ENCODE results near the gene BCAS1. TPM values are rescaled to one million over a fixed set of nuclear protein-coding genes. Genes with fewer than 3 reads are reported as not detected.

The BCAS1 gene
- total RNA-seq, 1 donor: not detected

GRCh38 chr20:53980031-53980465 is 90.3 kb downstream of the BCAS1 start:
- Histone ChIP-seq H3K27ac (ENCODE audit: low read depth, low read length) (no peak overlapping the region), H3K4me3 (ENCODE audit: insufficient read depth, low read length) (no peak overlapping the region), H3K9me3 (ENCODE audit: low read depth, low read length) (no peaks in the 10 kb centered on the region), H3K4me1 (ENCODE audit: insufficient read depth, low read length) (peaks cover 11% of the 10 kb centered on the region), H3K27me3 (ENCODE audit: insufficient read depth, low read length) (no peaks in the 10 kb centered on the region), H4K20me1 (ENCODE audit: insufficient read depth, low read length) (no peaks in the 10 kb centered on the region), H3K79me2 (ENCODE audit: insufficient read depth, low read length) (no peaks in the 10 kb centered on the region), H3K4me2 (ENCODE audit: insufficient read depth, low read length) (no peak overlapping the region), H2AFZ (ENCODE audit: low read length) (no peak overlapping the region), H3K36me3 (ENCODE audit: insufficient read depth, low read length) (no peaks in the 10 kb centered on the region)
- TF ChIP-seq, protein P1, sequence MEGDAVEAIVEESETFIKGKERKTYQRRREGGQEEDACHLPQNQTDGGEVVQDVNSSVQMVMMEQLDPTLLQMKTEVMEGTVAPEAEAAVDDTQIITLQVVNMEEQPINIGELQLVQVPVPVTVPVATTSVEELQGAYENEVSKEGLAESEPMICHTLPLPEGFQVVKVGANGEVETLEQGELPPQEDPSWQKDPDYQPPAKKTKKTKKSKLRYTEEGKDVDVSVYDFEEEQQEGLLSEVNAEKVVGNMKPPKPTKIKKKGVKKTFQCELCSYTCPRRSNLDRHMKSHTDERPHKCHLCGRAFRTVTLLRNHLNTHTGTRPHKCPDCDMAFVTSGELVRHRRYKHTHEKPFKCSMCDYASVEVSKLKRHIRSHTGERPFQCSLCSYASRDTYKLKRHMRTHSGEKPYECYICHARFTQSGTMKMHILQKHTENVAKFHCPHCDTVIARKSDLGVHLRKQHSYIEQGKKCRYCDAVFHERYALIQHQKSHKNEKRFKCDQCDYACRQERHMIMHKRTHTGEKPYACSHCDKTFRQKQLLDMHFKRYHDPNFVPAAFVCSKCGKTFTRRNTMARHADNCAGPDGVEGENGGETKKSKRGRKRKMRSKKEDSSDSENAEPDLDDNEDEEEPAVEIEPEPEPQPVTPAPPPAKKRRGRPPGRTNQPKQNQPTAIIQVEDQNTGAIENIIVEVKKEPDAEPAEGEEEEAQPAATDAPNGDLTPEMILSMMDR (IDR thresholded peaks at IDR 0.05; ENCODE audit: extremely low read depth, low read depth, low read length): no peak
- peak; percentile 22 for DNase-seq (ENCODE audit: insufficient read length, low spot score, missing footprints)

- Histone ChIP-seq H3K9me3 (ENCODE audit: low read depth, low read length) (no peaks in the 10 kb centered on the region), H3K27ac (ENCODE audit: low read depth, low read length) (no peak overlapping the region), H4K20me1 (ENCODE audit: insufficient read depth, low read length) (no peaks in the 10 kb centered on the region), H3K27me3 (ENCODE audit: insufficient read depth, low read length) (no peaks in the 10 kb centered on the region), H3K4me2 (ENCODE audit: insufficient read depth, low read length) (no peak overlapping the region), H2AFZ (ENCODE audit: low read length) (no peak overlapping the region), H3K4me1 (ENCODE audit: insufficient read depth, low read length) (no peaks in the 10 kb centered on the region), H3K36me3 (ENCODE audit: insufficient read depth, low read length) (no peaks in the 10 kb centered on the region), H3K79me2 (ENCODE audit: insufficient read depth, low read length) (no peaks in the 10 kb centered on the region), H3K4me3 (ENCODE audit: insufficient read depth, low read length) (no peak overlapping the region)
- TF ChIP-seq, protein P1 (IDR thresholded peaks at IDR 0.05; ENCODE audit: extremely low read depth, low read depth, low read length): no peak
- DNase-seq (ENCODE audit: insufficient read length, low spot score, missing footprints): no peak
Measured at GRCh38 chr20:53978497-53978896, 91.9 kb downstream of the BCAS1 start.

GRCh38 chr20:53977391-53977790 is 93.0 kb downstream of the BCAS1 start:
- Histone ChIP-seq H3K79me2 (ENCODE audit: insufficient read depth, low read length) (no peaks in the 10 kb centered on the region), H4K20me1 (ENCODE audit: insufficient read depth, low read length) (no peaks in the 10 kb centered on the region), H3K27me3 (ENCODE audit: insufficient read depth, low read length) (no peaks in the 10 kb centered on the region), H3K9me3 (ENCODE audit: low read depth, low read length) (no peaks in the 10 kb centered on the region), H3K4me2 (ENCODE audit: insufficient read depth, low read length) (no peak overlapping the region), H3K27ac (ENCODE audit: low read depth, low read length) (no peak overlapping the region), H3K36me3 (ENCODE audit: insufficient read depth, low read length) (no peaks in the 10 kb centered on the region), H3K4me3 (ENCODE audit: insufficient read depth, low read length) (no peak overlapping the region), H3K4me1 (ENCODE audit: insufficient read depth, low read length) (no peaks in the 10 kb centered on the region), H2AFZ (ENCODE audit: low read length) (no peak overlapping the region)
- TF ChIP-seq, protein P1 (IDR thresholded peaks at IDR 0.05; ENCODE audit: extremely low read depth, low read depth, low read length): no peak
- no peak for DNase-seq (ENCODE audit: insufficient read length, low spot score, missing footprints)

- Histone ChIP-seq H4K20me1 (ENCODE audit: insufficient read depth, low read length) (no peaks in the 10 kb centered on the region), H3K27me3 (ENCODE audit: insufficient read depth, low read length) (no peaks in the 10 kb centered on the region), H3K27ac (ENCODE audit: low read depth, low read length) (no peak overlapping the region), H3K9me3 (ENCODE audit: low read depth, low read length) (no peaks in the 10 kb centered on the region), H3K4me3 (ENCODE audit: insufficient read depth, low read length) (no peak overlapping the region), H3K36me3 (ENCODE audit: insufficient read depth, low read length) (no peaks in the 10 kb centered on the region), H3K4me1 (ENCODE audit: insufficient read depth, low read length) (no peaks in the 10 kb centered on the region), H2AFZ (ENCODE audit: low read length) (no peak overlapping the region), H3K79me2 (ENCODE audit: insufficient read depth, low read length) (no peaks in the 10 kb centered on the region), H3K4me2 (ENCODE audit: insufficient read depth, low read length) (no peak overlapping the region)
- TF ChIP-seq, protein P1 (IDR thresholded peaks at IDR 0.05; ENCODE audit: extremely low read depth, low read depth, low read length): no peak
- DNase-seq (ENCODE audit: insufficient read length, low spot score, missing footprints): no peak
Measured at GRCh38 chr20:53975761-53976160, 94.6 kb downstream of the BCAS1 start.

Data from osteoblast (primary cell).